Keratinocyte (primary cell): ENCODE results near the gene DIS3L2. TPM values are rescaled to one million over a fixed set of nuclear protein-coding genes. Genes with fewer than 3 reads are reported as not detected.

Experiments used
- DNase-seq: peaks from one replicate; pipeline ENCODE4 v3.0.0-alpha.2; 2011; ENCODE audit warnings: low read depth, missing footprints, low spot score
- FAIRE-seq: peaks from 2 replicates; lab custom pipeline; 2011; peaks lifted over from hg19 to GRCh38; lab: Jason Lieb, UNC
- H2AFZ ChIP-seq: 2 replicates; pipeline ENCODE4 v1.6.0; 2012; ENCODE audit warnings: low read length, control low read depth, inconsistent platforms; ENCODE audit not compliant: control insufficient read depth
- H3K27ac ChIP-seq: 2 replicates; pipeline ENCODE4 v1.5.1; 2011; ENCODE audit warnings: low read length; ENCODE audit not compliant: control insufficient read depth, insufficient read depth
- H3K27me3 ChIP-seq: 3 replicates; pipeline ENCODE4 v1.6.0; 2011; ENCODE audit warnings: low read length; ENCODE audit not compliant: control insufficient read depth, insufficient read depth; ENCODE audit errors: extremely low read depth
- H3K36me3 ChIP-seq, 2 experiments: 2 replicates in 1 of 2; 3 replicates in 1 of 2; pipeline ENCODE4 v1.5.1; 2011; ENCODE audit warnings: low read length in 2 of 2, mild to moderate bottlenecking in 1 of 2; ENCODE audit not compliant: control insufficient read depth in 2 of 2, insufficient read depth in 2 of 2; ENCODE audit errors: extremely low read depth in 1 of 2
- H3K4me1 ChIP-seq: 3 replicates; pipeline ENCODE4 v1.5.1; 2011; ENCODE audit warnings: low read length; ENCODE audit not compliant: control insufficient read depth, insufficient read depth; ENCODE audit errors: extremely low read depth
- H3K4me2 ChIP-seq: 3 replicates; pipeline ENCODE4 v1.6.0; 2011; ENCODE audit warnings: low read depth, low read length; ENCODE audit not compliant: control insufficient read depth, insufficient read depth; ENCODE audit errors: extremely low read depth
- H3K4me3 ChIP-seq, 3 experiments: fragments of 200-600 bp in 1 of 3; sonication (generic) in 1 of 3; 2 replicates in 2 of 3; 3 replicates in 1 of 3; pipeline ENCODE4 v1.5.1; 2011 to 2016; ENCODE audit warnings: low read length in 3 of 3, mild to moderate bottlenecking in 3 of 3, control low read depth in 2 of 3, inconsistent platforms in 1 of 3, low read depth in 1 of 3, mixed read lengths in 1 of 3, mixed run types in 1 of 3, moderate library complexity in 1 of 3; ENCODE audit not compliant: control insufficient read depth in 2 of 3, insufficient read depth in 2 of 3; ENCODE audit errors: extremely low read depth in 1 of 3
- H3K79me2 ChIP-seq: 2 replicates; pipeline ENCODE4 v1.6.0; 2012; ENCODE audit warnings: low read length; ENCODE audit not compliant: control insufficient read depth, insufficient read depth
- H3K9ac ChIP-seq: 3 replicates; pipeline ENCODE4 v1.6.0; 2011; ENCODE audit warnings: low read length; ENCODE audit not compliant: control insufficient read depth, insufficient read depth; ENCODE audit errors: extremely low read depth
- H3K9me1 ChIP-seq: 3 replicates; pipeline ENCODE4 v1.6.0; 2011; ENCODE audit warnings: low read length; ENCODE audit not compliant: control insufficient read depth, insufficient read depth; ENCODE audit errors: extremely low read depth
- H3K9me3 ChIP-seq: 2 replicates; pipeline ENCODE4 v1.5.1; 2012; ENCODE audit warnings: low read depth, low read length; ENCODE audit not compliant: control insufficient read depth
- H4K20me1 ChIP-seq: 3 replicates; pipeline ENCODE4 v1.6.0; 2011; ENCODE audit warnings: low read length; ENCODE audit not compliant: control insufficient read depth, insufficient read depth; ENCODE audit errors: extremely low read depth
- CTCF ChIP-seq, 3 experiments: IDR thresholded peaks in 1 of 3; conservative IDR thresholded peaks in 1 of 3; optimal IDR thresholded peaks in 1 of 3; 2 replicates in 2 of 3; 3 replicates in 1 of 3; pipeline versions ENCODE3 to v1.5.1; 2011; ENCODE audit warnings: low read length in 3 of 3, mild to moderate bottlenecking in 3 of 3, moderate library complexity in 2 of 3, control low read depth in 1 of 3, inconsistent platforms in 1 of 3; ENCODE audit not compliant: insufficient read depth in 2 of 3; ENCODE audit errors: extremely low read depth in 1 of 3
- EZH2 ChIP-seq: IDR thresholded peaks from one replicate; pipeline ENCODE4 v1.6.1; 2012; ENCODE audit warnings: inconsistent platforms, mild to moderate bottlenecking, low read length, moderate library complexity
- dilution Hi-C: fragments of 300-500 bp; cut with MboI; formaldehyde crosslinking; loops from one replicate; pipeline ENCODE4 v1.7.0; 2020; ENCODE audit warnings: low sequenced_read_pairs; ENCODE audit not compliant: extremely low pct_ligation_motif_present
- polyA plus RNA-seq, 5 experiments: library from polyadenylated mRNA; depleted of rRNA in 3 of 5; stranded (reverse) in 3 of 5; stranded (forward) in 1 of 5; unstranded in 1 of 5; fragments of >200 nt; gene quantifications; 1 replicate in 1 of 5; 2 replicates in 3 of 5; 3 replicates in 1 of 5; pipeline versions ENCODE4 v1.2.1 to v1.2.3, GENCODE V29; 2011 to 2012; ENCODE audit warnings: missing spikeins in 2 of 5, low read depth in 1 of 5, low replicate concordance in 1 of 5

DIS3L2 gene
- polyA plus RNA-seq, 1 donor (not counting 4 experiments of a cell fraction or from before 2014, with no cell fraction given): 8.6 TPM

- Histone ChIP-seq H3K4me3 (no peak overlapping the region), H3K4me2 (no peak overlapping the region), H3K4me1 (no peaks in the 10 kb centered on the region), H3K79me2 (no peaks in the 10 kb centered on the region), H3K27ac (no peak overlapping the region), H3K9ac (no peak overlapping the region), H2AFZ (no peak overlapping the region), H3K9me3 (no peaks in the 10 kb centered on the region), H4K20me1 (no peaks in the 10 kb centered on the region), H3K9me1 (no peaks in the 10 kb centered on the region), H3K27me3 (no peaks in the 10 kb centered on the region), H3K36me3 (no peaks in the 10 kb centered on the region)
- DNase-seq (no peak), FAIRE-seq (no peak)
- dilution Hi-C loops: no loop called here
- no peak for TF ChIP-seq EZH2
- no peak for TF ChIP-seq CTCF (optimal IDR thresholded peaks at IDR 0.05 in 1 of 3, IDR thresholded peaks at IDR 0.05 in 1 of 3, conservative IDR thresholded peaks at IDR 0.05 in 1 of 3; ENCODE audit: extremely low read depth in 1 of 3, insufficient read depth in 2 of 3, low read length in 3 of 3)
These were observed 87.8 kb downstream of the DIS3L2 start for GRCh38 chr2:232049350-232049749.

GRCh38 chr2:232052591-232052990, 91.1 kb downstream of the DIS3L2 start:
- dilution Hi-C loops: no loop called here
- Histone ChIP-seq H3K9ac (no peak overlapping the region), H3K4me1 (no peaks in the 10 kb centered on the region), H2AFZ (no peak overlapping the region), H3K4me3 (no peak overlapping the region), H3K9me3 (no peaks in the 10 kb centered on the region), H4K20me1 (no peaks in the 10 kb centered on the region), H3K27ac (no peak overlapping the region), H3K4me2 (no peak overlapping the region), H3K36me3 (no peaks in the 10 kb centered on the region), H3K79me2 (no peaks in the 10 kb centered on the region), H3K9me1 (no peaks in the 10 kb centered on the region), H3K27me3 (no peaks in the 10 kb centered on the region)
- TF ChIP-seq CTCF (optimal IDR thresholded peaks at IDR 0.05 in 1 of 3, IDR thresholded peaks at IDR 0.05 in 1 of 3, conservative IDR thresholded peaks at IDR 0.05 in 1 of 3; ENCODE audit: extremely low read depth in 1 of 3, insufficient read depth in 2 of 3, low read length in 3 of 3) (no peak), EZH2 (no peak)
- DNase-seq (no peak), FAIRE-seq (no peak)
